GM06990 (cell line): ENCODE measurements around the gene ZNF680.

Source experiments
- DNase-seq: peaks from one replicate; pipeline ENCODE4 v3.0.0-alpha.2; 2011; ENCODE audit not compliant: insufficient read length; ENCODE audit errors: extremely low read depth
- H3K27me3 ChIP-seq: replicated peaks from 2 replicates; pipeline ENCODE4 v1.6.0; 2011; ENCODE audit warnings: low read length; ENCODE audit not compliant: control insufficient read depth, insufficient read depth
- H3K36me3 ChIP-seq: 2 replicates; pipeline ENCODE4 v1.5.1; 2011; ENCODE audit warnings: low read length; ENCODE audit not compliant: control insufficient read depth, insufficient read depth
- H3K4me3 ChIP-seq: replicated peaks from 2 replicates; pipeline ENCODE4 v1.5.1; 2011; ENCODE audit warnings: low read depth, mild to moderate bottlenecking, control low read depth, low read length
- TF ChIP-seq, protein P1 (sequence below): IDR thresholded peaks from 2 replicates; pipeline ENCODE4 v1.5.1; 2011; ENCODE audit warnings: low read length, control low read depth, mild to moderate bottlenecking, inconsistent platforms; ENCODE audit not compliant: insufficient read depth, poor library complexity, severe bottlenecking

Gene ZNF680

DNA sequence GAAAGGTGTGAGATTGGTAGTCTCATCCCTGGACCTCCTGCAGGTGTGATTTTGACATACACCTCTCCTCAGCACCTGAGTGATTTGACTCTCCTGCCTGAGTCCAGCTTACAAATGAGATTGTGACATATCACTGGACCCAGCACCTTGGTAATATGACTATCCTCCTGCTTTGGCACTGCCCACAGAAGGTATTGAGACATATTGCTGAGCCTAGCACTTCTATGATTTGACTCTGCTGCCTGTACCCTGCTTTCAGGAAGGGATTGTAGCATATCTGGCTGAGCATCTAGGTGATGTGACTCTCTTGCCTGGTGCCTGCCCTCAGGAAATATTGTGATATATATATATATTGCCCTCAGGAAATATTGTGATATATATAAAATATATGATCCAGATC is 43.5 kb upstream of the ZNF680 start:
- no peaks in the 10 kb centered on the region for H3K27me3 ChIP-seq
- H3K36me3 ChIP-seq: no peaks in the 10 kb centered on the region
- no peak for DNase-seq
- H3K4me3 ChIP-seq: no peak overlapping the region
- TF ChIP-seq, protein P1, sequence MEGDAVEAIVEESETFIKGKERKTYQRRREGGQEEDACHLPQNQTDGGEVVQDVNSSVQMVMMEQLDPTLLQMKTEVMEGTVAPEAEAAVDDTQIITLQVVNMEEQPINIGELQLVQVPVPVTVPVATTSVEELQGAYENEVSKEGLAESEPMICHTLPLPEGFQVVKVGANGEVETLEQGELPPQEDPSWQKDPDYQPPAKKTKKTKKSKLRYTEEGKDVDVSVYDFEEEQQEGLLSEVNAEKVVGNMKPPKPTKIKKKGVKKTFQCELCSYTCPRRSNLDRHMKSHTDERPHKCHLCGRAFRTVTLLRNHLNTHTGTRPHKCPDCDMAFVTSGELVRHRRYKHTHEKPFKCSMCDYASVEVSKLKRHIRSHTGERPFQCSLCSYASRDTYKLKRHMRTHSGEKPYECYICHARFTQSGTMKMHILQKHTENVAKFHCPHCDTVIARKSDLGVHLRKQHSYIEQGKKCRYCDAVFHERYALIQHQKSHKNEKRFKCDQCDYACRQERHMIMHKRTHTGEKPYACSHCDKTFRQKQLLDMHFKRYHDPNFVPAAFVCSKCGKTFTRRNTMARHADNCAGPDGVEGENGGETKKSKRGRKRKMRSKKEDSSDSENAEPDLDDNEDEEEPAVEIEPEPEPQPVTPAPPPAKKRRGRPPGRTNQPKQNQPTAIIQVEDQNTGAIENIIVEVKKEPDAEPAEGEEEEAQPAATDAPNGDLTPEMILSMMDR: no peak

DNA sequence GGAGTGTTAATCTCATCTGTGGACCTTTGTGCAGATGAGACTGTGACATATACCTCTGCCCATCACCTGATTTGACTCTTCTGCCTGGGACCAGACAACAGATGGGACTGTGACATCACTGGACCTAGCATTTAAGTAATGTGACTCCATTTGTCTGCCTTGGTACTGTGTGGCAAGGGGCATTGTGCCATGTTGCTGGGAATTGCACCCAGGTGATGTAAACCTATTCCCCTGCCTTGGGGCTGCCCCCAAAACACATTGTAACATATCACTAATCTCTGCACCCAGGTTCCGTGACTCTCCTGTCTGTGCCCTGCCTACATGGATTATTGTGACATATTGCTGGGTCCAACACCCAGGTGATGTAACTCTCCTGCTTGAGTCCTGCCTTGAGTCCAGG is 40.4 kb upstream of the ZNF680 start:
- TF ChIP-seq, protein P1: no peak
- no peaks in the 10 kb centered on the region for H3K36me3 ChIP-seq

DNA sequence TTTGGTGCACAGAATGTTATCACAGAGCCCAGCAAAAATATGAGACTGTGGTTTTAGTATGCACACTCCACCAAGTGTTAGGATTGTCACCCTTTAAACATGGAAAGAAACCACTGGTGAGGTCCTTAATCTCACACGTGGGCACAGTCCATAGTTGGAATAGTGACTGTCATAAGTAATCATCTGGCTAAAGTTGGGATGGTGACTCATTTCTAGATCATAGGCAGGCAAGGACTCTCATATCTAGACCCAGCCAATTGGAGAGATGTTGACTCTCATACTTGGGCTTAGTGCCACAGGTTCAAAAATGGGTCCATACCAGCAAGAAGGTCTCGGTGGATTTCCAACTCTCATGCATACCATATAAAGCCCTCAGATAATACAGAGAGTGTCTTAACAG is 39.6 kb upstream of the ZNF680 start:
- Histone ChIP-seq H3K36me3 (no peaks in the 10 kb centered on the region), H3K27me3 (no peaks in the 10 kb centered on the region), H3K4me3 (no peak overlapping the region)
- TF ChIP-seq, protein P1: no peak
- DNase-seq: no peak

More for the DNA sequence above, 40.4 kb upstream of the ZNF680 start:
- no peak for DNase-seq
- Histone ChIP-seq H3K27me3 (no peaks in the 10 kb centered on the region), H3K4me3 (no peak overlapping the region)

DNA sequence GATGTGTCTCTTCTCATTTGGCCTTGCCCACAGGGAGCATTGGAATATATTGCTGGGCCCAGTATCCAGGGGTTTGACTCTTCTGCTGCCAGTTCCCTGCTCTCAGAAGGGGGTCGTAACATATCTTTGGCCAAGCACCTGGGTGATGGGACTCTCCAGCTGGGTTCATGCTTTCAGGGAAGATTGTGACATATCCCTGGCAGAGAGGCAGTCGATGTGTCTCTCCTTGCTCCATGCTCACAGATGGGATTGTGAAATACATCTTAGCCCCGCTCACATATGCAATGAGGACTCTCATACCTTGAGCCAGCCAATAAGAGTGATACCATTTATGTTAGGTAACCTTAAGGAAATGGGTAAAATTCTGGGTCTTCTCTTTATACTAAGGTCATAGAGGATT is 39.2 kb upstream of the ZNF680 start:
- Histone ChIP-seq H3K27me3 (no peaks in the 10 kb centered on the region), H3K4me3 (no peak overlapping the region), H3K36me3 (no peaks in the 10 kb centered on the region)
- no peak for DNase-seq
- TF ChIP-seq, protein P1: no peak

DNA sequence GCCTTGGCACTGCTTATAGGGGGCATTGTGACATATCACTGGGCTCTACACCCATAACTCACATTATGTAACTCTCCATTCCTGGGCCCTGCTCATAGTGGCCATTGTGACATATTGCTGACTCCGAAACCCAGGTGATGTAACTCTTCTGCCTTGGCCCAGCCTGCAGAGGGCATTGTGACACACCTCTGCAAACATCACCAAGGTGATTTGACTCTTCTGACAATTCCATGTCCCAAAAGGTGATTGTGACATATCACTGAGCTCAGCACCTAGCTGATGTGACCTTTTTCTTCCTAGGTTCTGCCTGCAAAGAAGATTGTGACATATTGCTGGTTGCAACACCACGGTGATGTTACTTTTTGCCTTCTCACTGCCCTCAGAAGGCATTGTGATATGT is 36.5 kb upstream of the ZNF680 start:
- Histone ChIP-seq H3K36me3 (no peaks in the 10 kb centered on the region), H3K27me3 (no peaks in the 10 kb centered on the region), H3K4me3 (no peak overlapping the region)
- DNase-seq: no peak
- TF ChIP-seq, protein P1: no peak

DNA sequence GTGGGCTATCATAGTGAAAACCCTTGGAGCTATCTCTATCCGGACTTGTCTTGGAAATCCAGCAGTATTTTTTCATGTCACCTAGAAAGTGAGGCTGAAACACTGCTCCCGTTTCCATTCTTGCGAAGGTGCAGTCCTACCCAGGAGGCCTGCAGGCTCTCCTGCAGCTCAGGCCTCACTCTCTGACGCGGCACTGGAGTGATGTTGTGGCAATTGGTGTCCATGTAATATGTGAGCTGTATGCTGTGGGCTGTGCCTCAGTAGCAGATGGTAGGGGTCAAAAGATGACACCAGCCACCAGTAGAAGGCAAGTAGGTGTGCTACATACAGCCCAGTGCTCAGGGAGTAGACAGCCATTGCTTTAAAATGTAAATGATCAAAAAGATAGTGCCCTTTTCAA is 28.1 kb upstream of the ZNF680 start:
- Histone ChIP-seq H3K4me3 (no peak overlapping the region), H3K36me3 (no peaks in the 10 kb centered on the region), H3K27me3 (no peaks in the 10 kb centered on the region)
- DNase-seq: no peak
- TF ChIP-seq, protein P1: no peak
